Measurements from ENCODE around the gene ANAPC5.
"Not testable (repeated sequence)": the region's sequence is repeated elsewhere in the genome, so short reads cannot be mapped to it uniquely, and the experiment has no call there.

Gene ANAPC5

GRCh38 chr12:121383601-121384021 lies 31.4 kb upstream of the ANAPC5 start:
- no peak overlapping the region for H3K4me3 ChIP-seq (ENCODE audit: low read length)
- peaks cover 6% of the 10 kb centered on the region for H3K27me3 ChIP-seq (ENCODE audit: control insufficient read depth, insufficient read depth, low read length)
- H3K4me1 ChIP-seq (ENCODE audit: control insufficient read depth, insufficient read depth, low read length) = no peaks in the 10 kb centered on the region
- no peak overlapping the region for H3K9ac ChIP-seq (ENCODE audit: low read depth, low read length)
- H3K9me3 ChIP-seq (replicated peaks; ENCODE audit: low read length) = no peaks in the 10 kb centered on the region
- H3K4me2 ChIP-seq (ENCODE audit: low read length) = no peak overlapping the region
- H3K36me3 ChIP-seq (ENCODE audit: insufficient read depth, low read length) = no peaks in the 10 kb centered on the region

- H3K36me3 ChIP-seq (ENCODE audit: insufficient read depth, low read length) = no peaks in the 10 kb centered on the region
Observed at GRCh38 chr12:121379945-121380344, 27.7 kb upstream of the ANAPC5 start.

GRCh38 chr12:121378736-121379135 lies 26.5 kb upstream of the ANAPC5 start:
- H3K27me3 ChIP-seq (ENCODE audit: control insufficient read depth, insufficient read depth, low read length) = peaks cover 12% of the 10 kb centered on the region
- H3K4me1 ChIP-seq (ENCODE audit: control insufficient read depth, insufficient read depth, low read length) = no peaks in the 10 kb centered on the region
- no peaks in the 10 kb centered on the region for H3K9me3 ChIP-seq (replicated peaks; ENCODE audit: low read length)
- H3K36me3 ChIP-seq (ENCODE audit: insufficient read depth, low read length) = no peaks in the 10 kb centered on the region
- no peak overlapping the region for H3K9ac ChIP-seq (ENCODE audit: low read depth, low read length)
- H3K4me3 ChIP-seq (ENCODE audit: low read length) = no peak overlapping the region
- H3K4me2 ChIP-seq (ENCODE audit: low read length) = no peak overlapping the region

More at GRCh38 chr12:121379945-121380344, 27.7 kb upstream of the ANAPC5 start:
- peaks cover 12% of the 10 kb centered on the region for H3K27me3 ChIP-seq (ENCODE audit: control insufficient read depth, insufficient read depth, low read length)
- H3K9me3 ChIP-seq (replicated peaks; ENCODE audit: low read length) = no peaks in the 10 kb centered on the region
- no peak overlapping the region for H3K4me2 ChIP-seq (ENCODE audit: low read length)
- H3K4me1 ChIP-seq (ENCODE audit: control insufficient read depth, insufficient read depth, low read length) = no peaks in the 10 kb centered on the region
- no peak overlapping the region for H3K4me3 ChIP-seq (ENCODE audit: low read length)
- no peak overlapping the region for H3K9ac ChIP-seq (ENCODE audit: low read depth, low read length)

GRCh38 chr12:121376754-121377697 lies 24.8 kb upstream of the ANAPC5 start:
- H3K4me2 ChIP-seq (ENCODE audit: low read length) = no peak overlapping the region
- no peak overlapping the region for H3K9ac ChIP-seq (ENCODE audit: low read depth, low read length)
- H3K4me3 ChIP-seq (ENCODE audit: low read length) = no peak overlapping the region

GRCh38 chr12:121374945-121375584 lies 22.9 kb upstream of the ANAPC5 start:
- H3K4me1 ChIP-seq (ENCODE audit: control insufficient read depth, insufficient read depth, low read length); H3K4me3 ChIP-seq (ENCODE audit: low read length); H3K36me3 ChIP-seq (ENCODE audit: insufficient read depth, low read length); H3K9me3 ChIP-seq (replicated peaks; ENCODE audit: low read length); H3K27me3 ChIP-seq (ENCODE audit: control insufficient read depth, insufficient read depth, low read length); H3K9ac ChIP-seq (ENCODE audit: low read depth, low read length); H3K4me2 ChIP-seq (ENCODE audit: low read length): not testable (repeated sequence)

More at GRCh38 chr12:121376754-121377697, 24.8 kb upstream of the ANAPC5 start:
- Histone ChIP-seq H3K27me3 (ENCODE audit: control insufficient read depth, insufficient read depth, low read length) (peaks cover 7% of the 10 kb centered on the region), H3K4me1 (ENCODE audit: control insufficient read depth, insufficient read depth, low read length) (no peaks in the 10 kb centered on the region), H3K9me3 (replicated peaks; ENCODE audit: low read length) (no peaks in the 10 kb centered on the region), H3K36me3 (ENCODE audit: insufficient read depth, low read length) (no peaks in the 10 kb centered on the region)

- not testable (repeated sequence) for H3K9ac ChIP-seq (ENCODE audit: low read depth, low read length); H3K9me3 ChIP-seq (replicated peaks; ENCODE audit: low read length); H3K4me3 ChIP-seq (ENCODE audit: low read length); H3K27me3 ChIP-seq (ENCODE audit: control insufficient read depth, insufficient read depth, low read length); H3K4me1 ChIP-seq (ENCODE audit: control insufficient read depth, insufficient read depth, low read length); H3K4me2 ChIP-seq (ENCODE audit: low read length); H3K36me3 ChIP-seq (ENCODE audit: insufficient read depth, low read length)
Observed at GRCh38 chr12:121374336-121374735, 22.1 kb upstream of the ANAPC5 start.

- H3K27me3 ChIP-seq (ENCODE audit: control insufficient read depth, insufficient read depth, low read length) = peaks cover 7% of the 10 kb centered on the region
- H3K9ac ChIP-seq (ENCODE audit: low read depth, low read length) = no peak overlapping the region
- H3K4me1 ChIP-seq (ENCODE audit: control insufficient read depth, insufficient read depth, low read length) = no peaks in the 10 kb centered on the region
- no peak overlapping the region for H3K4me3 ChIP-seq (ENCODE audit: low read length)
- H3K36me3 ChIP-seq (ENCODE audit: insufficient read depth, low read length) = no peaks in the 10 kb centered on the region
- H3K9me3 ChIP-seq (replicated peaks; ENCODE audit: low read length) = no peaks in the 10 kb centered on the region
- H3K4me2 ChIP-seq (ENCODE audit: low read length) = no peak overlapping the region
Observed at GRCh38 chr12:121373755-121374154, 21.5 kb upstream of the ANAPC5 start.

- H3K36me3 ChIP-seq (ENCODE audit: insufficient read depth, low read length) = no peaks in the 10 kb centered on the region
- H3K9ac ChIP-seq (ENCODE audit: low read depth, low read length) = no peak overlapping the region
- H3K4me1 ChIP-seq (ENCODE audit: control insufficient read depth, insufficient read depth, low read length) = no peaks in the 10 kb centered on the region
- no peak overlapping the region for H3K4me2 ChIP-seq (ENCODE audit: low read length)
- H3K27me3 ChIP-seq (ENCODE audit: control insufficient read depth, insufficient read depth, low read length) = peaks cover 4% of the 10 kb centered on the region
- no peak overlapping the region for H3K4me3 ChIP-seq (ENCODE audit: low read length)
- no peaks in the 10 kb centered on the region for H3K9me3 ChIP-seq (replicated peaks; ENCODE audit: low read length)
Observed at GRCh38 chr12:121371404-121371803, 19.2 kb upstream of the ANAPC5 start.

GRCh38 chr12:121366063-121366459 lies 13.8 kb upstream of the ANAPC5 start:
- H3K4me1 ChIP-seq (ENCODE audit: control insufficient read depth, insufficient read depth, low read length) = peaks cover 17% of the 10 kb centered on the region
- no peaks in the 10 kb centered on the region for H3K27me3 ChIP-seq (ENCODE audit: control insufficient read depth, insufficient read depth, low read length)
- no peak overlapping the region for H3K4me3 ChIP-seq (ENCODE audit: low read length)
- H3K4me2 ChIP-seq (ENCODE audit: low read length) = no peak overlapping the region
- H3K9me3 ChIP-seq (replicated peaks; ENCODE audit: low read length) = no peaks in the 10 kb centered on the region
- H3K9ac ChIP-seq (ENCODE audit: low read depth, low read length) = no peak overlapping the region
- H3K36me3 ChIP-seq (ENCODE audit: insufficient read depth, low read length) = no peaks in the 10 kb centered on the region

GRCh38 chr12:121365416-121366062 lies 13.3 kb upstream of the ANAPC5 start:
- no peaks in the 10 kb centered on the region for H3K36me3 ChIP-seq (ENCODE audit: insufficient read depth, low read length)
- H3K4me2 ChIP-seq (ENCODE audit: low read length) = peak overlapping the region; percentile 50
- H3K9me3 ChIP-seq (replicated peaks; ENCODE audit: low read length) = no peaks in the 10 kb centered on the region
- H3K27me3 ChIP-seq (ENCODE audit: control insufficient read depth, insufficient read depth, low read length) = no peaks in the 10 kb centered on the region
- H3K4me1 ChIP-seq (ENCODE audit: control insufficient read depth, insufficient read depth, low read length) = peaks cover 17% of the 10 kb centered on the region
- H3K9ac ChIP-seq (ENCODE audit: low read depth, low read length) = no peak overlapping the region
- H3K4me3 ChIP-seq (ENCODE audit: low read length) = no peak overlapping the region

GRCh38 chr12:121364683-121365121 lies 12.5 kb upstream of the ANAPC5 start:
- peak overlapping the region; percentile 50 for H3K4me2 ChIP-seq (ENCODE audit: low read length)
- no peaks in the 10 kb centered on the region for H3K27me3 ChIP-seq (ENCODE audit: control insufficient read depth, insufficient read depth, low read length)
- no peak overlapping the region for H3K9ac ChIP-seq (ENCODE audit: low read depth, low read length)
- H3K4me1 ChIP-seq (ENCODE audit: control insufficient read depth, insufficient read depth, low read length) = peaks cover 17% of the 10 kb centered on the region
- no peaks in the 10 kb centered on the region for H3K36me3 ChIP-seq (ENCODE audit: insufficient read depth, low read length)
- no peaks in the 10 kb centered on the region for H3K9me3 ChIP-seq (replicated peaks; ENCODE audit: low read length)
- no peak overlapping the region for H3K4me3 ChIP-seq (ENCODE audit: low read length)

Data from skeletal muscle satellite cell (primary cell).